ENCODE measurements around the gene ARHGAP24.
"Not testable (repeated sequence)": the region's sequence is repeated elsewhere in the genome, so short reads cannot be mapped to it uniquely, and the experiment has no call there.

ARHGAP24 gene

DNA sequence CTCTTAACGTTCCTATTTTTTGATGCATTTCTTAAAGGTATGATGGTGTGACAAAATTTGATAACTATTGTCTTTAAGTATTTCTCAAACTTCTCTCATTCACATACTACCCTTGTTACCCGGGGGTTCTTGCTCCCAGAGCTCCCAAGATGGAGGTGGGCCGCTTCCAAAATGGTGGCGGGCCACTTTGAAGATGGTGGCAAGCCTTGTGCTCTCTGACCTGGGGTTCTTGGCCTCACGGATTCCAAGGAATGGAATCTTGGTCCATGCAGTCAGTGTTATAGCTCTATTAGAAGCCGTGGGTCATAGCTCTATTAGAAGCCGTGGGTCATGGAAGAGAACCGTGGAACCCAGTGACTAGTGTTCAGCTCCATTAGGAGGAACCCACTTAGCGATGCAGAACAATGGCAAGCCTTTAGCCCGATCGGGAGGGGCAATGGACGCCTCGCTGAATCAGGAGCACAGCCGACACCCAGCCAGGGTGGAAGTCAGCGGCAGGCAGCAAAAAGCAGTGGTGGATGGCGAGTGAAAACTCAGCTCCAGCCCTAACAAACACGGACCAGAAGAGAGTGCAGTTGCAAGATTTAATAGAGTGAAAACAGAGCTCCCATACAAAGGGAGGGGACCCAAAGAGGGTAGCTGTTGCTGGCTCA is 481.5 kb downstream of the ARHGAP24 start:
- H3K9ac ChIP-seq (ENCODE audit: low read length) = no peak overlapping the region
- no peak overlapping the region for H3K27ac ChIP-seq (ENCODE audit: low read depth, low read length)
- no peak overlapping the region for H3K4me3 ChIP-seq (ENCODE audit: low read length)

DNA sequence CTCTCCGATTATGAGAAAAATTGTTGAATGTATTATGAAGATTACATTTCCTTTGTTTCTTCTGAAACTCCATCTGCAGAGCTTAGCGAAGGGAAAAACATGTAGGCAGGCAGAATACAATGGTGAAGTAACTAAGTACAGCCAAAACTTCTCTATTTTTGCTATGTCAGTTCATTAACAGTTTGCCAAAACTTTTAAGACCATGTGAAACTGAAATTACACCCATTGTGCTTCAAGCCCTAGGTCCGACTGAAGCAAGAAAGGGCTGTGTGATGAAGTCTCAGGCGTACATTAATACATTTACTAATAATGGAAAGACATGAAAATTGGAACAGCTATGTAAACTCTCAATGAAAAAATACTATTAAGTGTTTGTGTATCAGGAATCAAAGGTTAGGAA is 486.9 kb downstream of the ARHGAP24 start:
- H3K4me3 ChIP-seq (ENCODE audit: low read length) = no peak overlapping the region
- no peak overlapping the region for H3K27ac ChIP-seq (ENCODE audit: low read depth, low read length)
- H3K4me1 ChIP-seq (ENCODE audit: control insufficient read depth, insufficient read depth, low read length) = peaks cover 5% of the 10 kb centered on the region
- no peaks in the 10 kb centered on the region for H3K27me3 ChIP-seq (ENCODE audit: control insufficient read depth, insufficient read depth, low read length)
- H3K36me3 ChIP-seq (ENCODE audit: control insufficient read depth, insufficient read depth, low read length) = no peaks in the 10 kb centered on the region
- no peak overlapping the region for H3K9ac ChIP-seq (ENCODE audit: low read length)

More for the DNA sequence above, 481.5 kb downstream of the ARHGAP24 start:
- Histone ChIP-seq H3K4me1 (ENCODE audit: control insufficient read depth, insufficient read depth, low read length) (no peaks in the 10 kb centered on the region), H3K36me3 (ENCODE audit: control insufficient read depth, insufficient read depth, low read length) (no peaks in the 10 kb centered on the region), H3K27me3 (ENCODE audit: control insufficient read depth, insufficient read depth, low read length) (no peaks in the 10 kb centered on the region)

DNA sequence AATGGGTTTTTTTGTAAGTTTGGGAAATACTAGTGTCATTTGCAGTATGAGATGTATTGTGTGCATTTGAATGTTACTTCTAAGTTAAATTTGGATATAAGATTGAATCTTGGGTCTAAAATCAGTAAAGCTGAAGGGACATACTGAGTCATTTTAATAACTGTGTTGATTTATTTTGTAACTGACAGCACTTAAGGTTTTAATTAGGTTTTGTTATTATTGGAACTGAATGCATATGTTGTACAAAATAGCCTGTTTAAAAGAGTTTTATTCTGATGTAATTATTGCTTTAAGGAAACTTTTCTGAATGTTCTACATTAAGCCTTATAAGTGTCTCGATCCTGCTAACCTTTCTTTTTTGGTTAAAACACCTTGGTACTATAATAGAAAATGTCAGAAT is 488.3 kb downstream of the ARHGAP24 start:
- Histone ChIP-seq H3K4me1 (ENCODE audit: control insufficient read depth, insufficient read depth, low read length) (peaks cover 5% of the 10 kb centered on the region), H3K4me3 (ENCODE audit: low read length) (no peak overlapping the region), H3K27ac (ENCODE audit: low read depth, low read length) (no peak overlapping the region), H3K36me3 (ENCODE audit: control insufficient read depth, insufficient read depth, low read length) (no peaks in the 10 kb centered on the region), H3K9ac (ENCODE audit: low read length) (no peak overlapping the region), H3K27me3 (ENCODE audit: control insufficient read depth, insufficient read depth, low read length) (no peaks in the 10 kb centered on the region)

- no peak overlapping the region for H3K27ac ChIP-seq (ENCODE audit: low read depth, low read length)
- H3K4me3 ChIP-seq (ENCODE audit: low read length) = no peak overlapping the region
- no peaks in the 10 kb centered on the region for H3K36me3 ChIP-seq (ENCODE audit: control insufficient read depth, insufficient read depth, low read length)
- H3K27me3 ChIP-seq (ENCODE audit: control insufficient read depth, insufficient read depth, low read length) = no peaks in the 10 kb centered on the region
- H3K9ac ChIP-seq (ENCODE audit: low read length) = no peak overlapping the region
- peaks cover 5% of the 10 kb centered on the region for H3K4me1 ChIP-seq (ENCODE audit: control insufficient read depth, insufficient read depth, low read length)
Observed at GRCh38 chr4:85964298-85964697, 489.3 kb downstream of the ARHGAP24 start.

DNA sequence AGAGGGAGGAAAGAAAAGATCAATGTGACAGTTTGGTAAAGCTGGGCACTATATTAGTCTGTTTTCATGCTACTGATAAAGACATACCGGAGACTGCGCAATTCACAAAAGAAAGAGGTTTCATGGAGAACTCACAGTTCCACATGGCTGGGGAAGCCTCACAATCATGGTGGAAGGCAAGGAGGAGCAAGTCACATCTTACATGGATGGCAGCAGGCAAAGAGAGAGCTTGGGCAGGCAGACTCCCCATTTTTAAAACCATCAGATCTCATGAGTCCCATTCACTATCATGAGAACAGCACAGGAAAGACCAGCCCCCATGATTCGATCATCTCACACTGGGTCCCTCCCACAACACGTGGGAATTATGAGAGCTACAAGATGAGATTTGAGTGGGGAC is 490.1 kb downstream of the ARHGAP24 start:
- not testable (repeated sequence) for H3K27me3 ChIP-seq (ENCODE audit: control insufficient read depth, insufficient read depth, low read length); H3K4me3 ChIP-seq (ENCODE audit: low read length); H3K27ac ChIP-seq (ENCODE audit: low read depth, low read length); H3K36me3 ChIP-seq (ENCODE audit: control insufficient read depth, insufficient read depth, low read length); H3K4me1 ChIP-seq (ENCODE audit: control insufficient read depth, insufficient read depth, low read length); H3K9ac ChIP-seq (ENCODE audit: low read length)

- H3K27ac ChIP-seq (ENCODE audit: low read depth, low read length) = no peak overlapping the region
- H3K27me3 ChIP-seq (ENCODE audit: control insufficient read depth, insufficient read depth, low read length) = no peaks in the 10 kb centered on the region
- H3K4me1 ChIP-seq (ENCODE audit: control insufficient read depth, insufficient read depth, low read length) = peaks cover 5% of the 10 kb centered on the region
- no peak overlapping the region for H3K9ac ChIP-seq (ENCODE audit: low read length)
- H3K4me3 ChIP-seq (ENCODE audit: low read length) = no peak overlapping the region
- H3K36me3 ChIP-seq (ENCODE audit: control insufficient read depth, insufficient read depth, low read length) = no peaks in the 10 kb centered on the region
Observed at GRCh38 chr4:85965529-85965928, 490.6 kb downstream of the ARHGAP24 start.

DNA sequence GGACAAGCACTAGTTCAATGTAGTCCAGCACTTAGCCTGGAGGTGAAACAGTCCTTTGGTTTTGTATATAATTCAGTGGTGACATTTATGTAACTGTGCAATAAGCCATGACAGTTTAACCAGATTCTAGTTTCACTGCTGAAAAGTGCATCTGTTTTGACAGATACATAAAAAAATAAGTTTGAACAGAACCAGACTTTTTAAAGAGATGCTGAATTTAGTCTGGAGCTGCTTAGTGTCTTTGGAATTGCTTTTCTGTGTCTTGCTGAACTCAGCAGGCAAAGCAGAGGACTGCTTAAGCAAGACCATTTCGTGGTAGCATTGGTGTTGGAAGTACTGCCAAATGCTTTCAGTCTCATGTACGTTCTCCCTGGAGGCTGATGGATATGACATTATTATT is 491.4 kb downstream of the ARHGAP24 start:
- H3K36me3 ChIP-seq (ENCODE audit: control insufficient read depth, insufficient read depth, low read length) = no peaks in the 10 kb centered on the region
- no peak overlapping the region for H3K27ac ChIP-seq (ENCODE audit: low read depth, low read length)

GRCh38 chr4:85967872-85968271 is 492.9 kb downstream of the ARHGAP24 start:
- H3K27me3 ChIP-seq (ENCODE audit: control insufficient read depth, insufficient read depth, low read length) = no peaks in the 10 kb centered on the region
- H3K4me3 ChIP-seq (ENCODE audit: low read length) = no peak overlapping the region
- peaks cover 5% of the 10 kb centered on the region for H3K4me1 ChIP-seq (ENCODE audit: control insufficient read depth, insufficient read depth, low read length)
- H3K36me3 ChIP-seq (ENCODE audit: control insufficient read depth, insufficient read depth, low read length) = no peaks in the 10 kb centered on the region
- no peak overlapping the region for H3K9ac ChIP-seq (ENCODE audit: low read length)
- no peak overlapping the region for H3K27ac ChIP-seq (ENCODE audit: low read depth, low read length)

More for the DNA sequence above, 491.4 kb downstream of the ARHGAP24 start:
- Histone ChIP-seq H3K4me3 (ENCODE audit: low read length) (no peak overlapping the region), H3K9ac (ENCODE audit: low read length) (no peak overlapping the region), H3K4me1 (ENCODE audit: control insufficient read depth, insufficient read depth, low read length) (peaks cover 5% of the 10 kb centered on the region), H3K27me3 (ENCODE audit: control insufficient read depth, insufficient read depth, low read length) (no peaks in the 10 kb centered on the region)

GRCh38 chr4:85968945-85969819 is 494.2 kb downstream of the ARHGAP24 start:
- Histone ChIP-seq H3K9ac (ENCODE audit: low read length) (no peak overlapping the region), H3K4me3 (ENCODE audit: low read length) (no peak overlapping the region), H3K27me3 (ENCODE audit: control insufficient read depth, insufficient read depth, low read length) (no peaks in the 10 kb centered on the region), H3K4me1 (ENCODE audit: control insufficient read depth, insufficient read depth, low read length) (peaks cover 5% of the 10 kb centered on the region), H3K27ac (ENCODE audit: low read depth, low read length) (no peak overlapping the region), H3K36me3 (ENCODE audit: control insufficient read depth, insufficient read depth, low read length) (no peaks in the 10 kb centered on the region)

GRCh38 chr4:85970535-85970934 is 495.6 kb downstream of the ARHGAP24 start:
- H3K9ac ChIP-seq (ENCODE audit: low read length) = no peak overlapping the region
- no peaks in the 10 kb centered on the region for H3K36me3 ChIP-seq (ENCODE audit: control insufficient read depth, insufficient read depth, low read length)
- H3K27ac ChIP-seq (ENCODE audit: low read depth, low read length) = no peak overlapping the region
- no peak overlapping the region for H3K4me3 ChIP-seq (ENCODE audit: low read length)
- peaks cover 5% of the 10 kb centered on the region for H3K4me1 ChIP-seq (ENCODE audit: control insufficient read depth, insufficient read depth, low read length)
- no peaks in the 10 kb centered on the region for H3K27me3 ChIP-seq (ENCODE audit: control insufficient read depth, insufficient read depth, low read length)

- Histone ChIP-seq H3K27me3 (ENCODE audit: control insufficient read depth, insufficient read depth, low read length) (no peaks in the 10 kb centered on the region), H3K4me3 (ENCODE audit: low read length) (no peak overlapping the region), H3K36me3 (ENCODE audit: control insufficient read depth, insufficient read depth, low read length) (no peaks in the 10 kb centered on the region), H3K27ac (ENCODE audit: low read depth, low read length) (no peak overlapping the region), H3K9ac (ENCODE audit: low read length) (no peak overlapping the region), H3K4me1 (ENCODE audit: control insufficient read depth, insufficient read depth, low read length) (no peaks in the 10 kb centered on the region)
Observed at GRCh38 chr4:85979276-85979675, 504.3 kb downstream of the ARHGAP24 start.

DNA sequence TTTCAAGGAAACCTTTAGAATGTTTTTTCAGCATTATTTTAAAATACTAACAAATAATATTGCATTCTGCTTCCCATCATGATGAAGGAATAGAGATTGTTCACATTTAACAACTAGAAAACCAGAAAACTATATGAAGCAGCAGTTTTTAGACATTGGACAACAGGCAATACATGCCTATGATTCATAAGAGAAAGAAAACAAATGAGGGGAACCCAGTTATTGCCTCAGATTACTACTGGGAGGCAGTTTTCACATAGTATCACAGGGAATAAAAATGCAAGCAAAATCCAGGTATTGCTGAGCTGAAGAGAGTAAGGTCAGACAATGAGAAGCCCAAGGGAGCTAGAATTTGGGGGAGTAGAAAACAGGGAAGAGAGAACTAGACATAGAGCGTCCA is 511.3 kb downstream of the ARHGAP24 start:
- no peaks in the 10 kb centered on the region for H3K36me3 ChIP-seq (ENCODE audit: control insufficient read depth, insufficient read depth, low read length)
- H3K9ac ChIP-seq (ENCODE audit: low read length) = no peak overlapping the region
- H3K27me3 ChIP-seq (ENCODE audit: control insufficient read depth, insufficient read depth, low read length) = no peaks in the 10 kb centered on the region
- H3K27ac ChIP-seq (ENCODE audit: low read depth, low read length) = no peak overlapping the region
- H3K4me3 ChIP-seq (ENCODE audit: low read length) = no peak overlapping the region
- no peaks in the 10 kb centered on the region for H3K4me1 ChIP-seq (ENCODE audit: control insufficient read depth, insufficient read depth, low read length)

- Histone ChIP-seq H3K27ac (ENCODE audit: low read depth, low read length) (no peak overlapping the region), H3K27me3 (ENCODE audit: control insufficient read depth, insufficient read depth, low read length) (no peaks in the 10 kb centered on the region), H3K4me3 (ENCODE audit: low read length) (no peak overlapping the region), H3K36me3 (ENCODE audit: control insufficient read depth, insufficient read depth, low read length) (peaks cover 8% of the 10 kb centered on the region), H3K9ac (ENCODE audit: low read length) (no peak overlapping the region), H3K4me1 (ENCODE audit: control insufficient read depth, insufficient read depth, low read length) (no peaks in the 10 kb centered on the region)
Observed at GRCh38 chr4:85993641-85994040, 518.7 kb downstream of the ARHGAP24 start.

Data from rectal smooth muscle tissue (tissue), 1 donor.